VCaP (cell line): ENCODE results near the gene PADI2.

Experiments used
- H3K27ac ChIP-seq: fragments of 450-650 bp; 2 replicates; pipeline ENCODE4 v1.5.1; 2017
- CTCF ChIP-seq: fragments of 450-650 bp; conservative IDR thresholded peaks from 2 replicates; pipeline ENCODE4 v1.5.1; 2017; ENCODE audit warnings: mild to moderate bottlenecking, moderate library complexity

The PADI2 gene

GRCh38 chr1:17043676-17044075 is 75.6 kb downstream of the PADI2 start:
- H3K27ac ChIP-seq, result no peak overlapping the region
- TF ChIP-seq CTCF, result no peak

GRCh38 chr1:17040135-17040534 is 79.1 kb downstream of the PADI2 start:
- no peak overlapping the region for H3K27ac ChIP-seq
- no peak for TF ChIP-seq CTCF

GRCh38 chr1:17039522-17039921 is 79.7 kb downstream of the PADI2 start:
- TF ChIP-seq CTCF, result no peak
- no peak overlapping the region for H3K27ac ChIP-seq

GRCh38 chr1:17033481-17033880 is 85.8 kb downstream of the PADI2 start:
- H3K27ac ChIP-seq, result no peak overlapping the region
- no peak for TF ChIP-seq CTCF

- H3K27ac ChIP-seq, result no peak overlapping the region
- TF ChIP-seq CTCF, result no peak
Observed at GRCh38 chr1:17032741-17033140, 86.5 kb downstream of the PADI2 start.

- no peak overlapping the region for H3K27ac ChIP-seq
- TF ChIP-seq CTCF, result no peak
Observed at GRCh38 chr1:17031436-17031835, 87.8 kb downstream of the PADI2 start.

- no peak for TF ChIP-seq CTCF
- no peak overlapping the region for H3K27ac ChIP-seq
Observed at GRCh38 chr1:17030206-17030605, 89.0 kb downstream of the PADI2 start.
